DMS114 treated with DMSO at 0.1 percent for 48 hours (cell line): ENCODE data around the gene EPHA5.

Source experiments
- DNase-seq: peaks from one replicate; lab custom pipeline; 2025; ENCODE audit not compliant: unreplicated experiment; lab: John Stamatoyannopoulos, UW

EPHA5 gene

GRCh38 chr4:65670331-65671031 lies at the start of gene EPHA5:
EPHA5 (minus strand) TSS chr4:65670489; CDS start chr4:65669742, 747 bp downstream.
- DNase-seq: peak; percentile 20

GRCh38 chr4:65719635-65720034 lies 49.3 kb upstream of the EPHA5 start:
- no peak for DNase-seq

DNA sequence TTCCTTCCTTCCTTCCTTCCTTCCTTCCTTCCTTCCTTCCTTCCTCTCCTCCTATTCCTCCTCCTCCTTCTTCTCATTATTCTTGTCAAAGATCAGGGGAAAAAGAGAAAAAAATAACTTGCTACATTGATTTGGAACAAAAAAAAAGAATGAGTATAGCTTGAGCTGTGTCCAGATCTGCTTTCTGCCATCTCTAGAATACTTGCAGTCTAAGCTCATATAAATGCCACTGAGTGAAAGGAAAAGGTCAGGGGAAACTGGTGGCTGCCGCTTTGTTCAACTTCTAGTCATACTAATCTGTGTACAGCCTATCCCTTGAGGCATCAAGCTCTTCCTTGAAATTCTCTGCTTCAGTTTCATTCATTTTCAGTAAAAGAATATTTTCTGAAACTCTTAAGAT lies 28.3 kb upstream of the EPHA5 start:
- no peak for DNase-seq

GRCh38 chr4:65696436-65696835 lies 26.1 kb upstream of the EPHA5 start:
- no peak for DNase-seq

DNA sequence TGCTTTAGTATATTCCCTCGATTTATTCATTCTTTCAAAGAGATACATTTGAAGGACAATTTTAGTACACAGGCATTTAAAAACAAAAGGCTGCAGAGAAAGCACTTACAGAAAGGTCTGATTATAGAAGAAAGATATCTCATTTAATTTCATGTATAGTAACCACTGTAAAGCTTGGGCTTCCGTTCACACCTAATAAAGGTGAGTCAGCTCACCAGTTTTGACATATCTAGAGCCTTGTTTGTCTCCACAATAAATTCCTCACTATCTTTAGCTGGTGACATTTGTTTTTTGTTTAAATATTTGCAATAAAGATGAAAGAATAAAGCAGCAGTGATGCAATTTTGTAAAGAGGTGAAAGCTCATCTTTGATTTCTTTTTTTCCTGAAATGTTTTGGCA lies 1.1 kb upstream of the EPHA5 start:
- DNase-seq: no peak

DNA sequence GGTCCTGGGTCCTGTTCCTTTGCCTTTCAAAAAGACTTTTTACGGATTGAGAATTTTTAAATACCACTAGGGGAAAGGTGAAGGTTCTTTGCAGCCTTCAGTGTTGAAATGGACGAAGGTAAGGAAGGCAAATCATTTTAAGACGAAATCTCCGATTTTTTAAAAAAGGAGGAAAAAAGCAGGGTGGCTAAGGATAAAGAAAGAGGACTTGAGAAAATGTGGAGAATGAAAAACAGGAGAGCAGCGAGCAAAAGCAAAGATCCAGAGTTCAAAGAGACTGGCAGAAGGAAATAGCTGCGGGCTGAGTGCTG lies 314 bp downstream of the EPHA5 start:
- DNase-seq: no peak

DNA sequence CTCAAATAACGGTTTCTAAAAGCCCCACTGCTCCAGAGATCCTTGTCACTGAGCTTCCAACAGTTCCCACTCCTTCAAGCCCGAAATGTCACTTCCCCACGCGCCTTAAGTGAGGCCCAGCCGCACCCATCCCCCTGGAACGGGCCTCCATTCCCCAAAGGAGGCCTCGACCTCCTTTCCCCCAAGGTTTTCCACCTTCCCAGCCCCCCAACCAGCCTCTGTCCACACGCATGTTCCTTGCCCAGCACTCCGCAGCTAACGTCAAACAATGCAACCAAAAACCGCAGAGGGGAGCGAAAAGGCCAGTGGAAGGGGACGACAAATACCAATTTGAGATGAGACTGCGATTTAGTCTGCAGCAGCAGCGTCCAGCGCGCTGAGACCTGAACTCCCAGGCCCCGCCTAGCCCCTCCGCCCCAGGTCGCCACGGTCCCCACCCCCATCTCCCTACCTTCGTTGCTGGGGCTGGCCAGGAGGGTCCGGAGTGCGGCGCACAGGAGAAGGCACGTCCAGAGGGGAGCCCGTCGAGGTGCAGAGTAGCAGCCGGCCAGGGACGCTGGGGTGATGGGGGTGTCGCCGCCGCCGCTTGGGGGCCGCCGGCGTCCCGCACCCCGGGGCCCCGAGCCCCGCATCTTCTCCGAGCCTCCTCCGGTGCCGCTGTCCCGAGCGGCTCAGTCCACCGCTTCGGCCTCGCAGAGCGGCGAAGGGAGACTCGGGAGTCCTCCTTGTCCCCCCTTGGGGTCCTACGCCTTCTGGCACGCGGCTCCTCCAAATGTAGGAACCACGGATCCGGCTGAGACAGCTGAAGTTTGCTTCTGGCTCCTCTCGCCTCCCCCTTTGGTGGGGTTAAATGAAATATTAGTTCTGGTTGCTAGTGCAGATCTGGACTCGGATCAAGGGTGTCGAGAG lies 924 bp downstream of the EPHA5 start:
- no peak for DNase-seq

DNA sequence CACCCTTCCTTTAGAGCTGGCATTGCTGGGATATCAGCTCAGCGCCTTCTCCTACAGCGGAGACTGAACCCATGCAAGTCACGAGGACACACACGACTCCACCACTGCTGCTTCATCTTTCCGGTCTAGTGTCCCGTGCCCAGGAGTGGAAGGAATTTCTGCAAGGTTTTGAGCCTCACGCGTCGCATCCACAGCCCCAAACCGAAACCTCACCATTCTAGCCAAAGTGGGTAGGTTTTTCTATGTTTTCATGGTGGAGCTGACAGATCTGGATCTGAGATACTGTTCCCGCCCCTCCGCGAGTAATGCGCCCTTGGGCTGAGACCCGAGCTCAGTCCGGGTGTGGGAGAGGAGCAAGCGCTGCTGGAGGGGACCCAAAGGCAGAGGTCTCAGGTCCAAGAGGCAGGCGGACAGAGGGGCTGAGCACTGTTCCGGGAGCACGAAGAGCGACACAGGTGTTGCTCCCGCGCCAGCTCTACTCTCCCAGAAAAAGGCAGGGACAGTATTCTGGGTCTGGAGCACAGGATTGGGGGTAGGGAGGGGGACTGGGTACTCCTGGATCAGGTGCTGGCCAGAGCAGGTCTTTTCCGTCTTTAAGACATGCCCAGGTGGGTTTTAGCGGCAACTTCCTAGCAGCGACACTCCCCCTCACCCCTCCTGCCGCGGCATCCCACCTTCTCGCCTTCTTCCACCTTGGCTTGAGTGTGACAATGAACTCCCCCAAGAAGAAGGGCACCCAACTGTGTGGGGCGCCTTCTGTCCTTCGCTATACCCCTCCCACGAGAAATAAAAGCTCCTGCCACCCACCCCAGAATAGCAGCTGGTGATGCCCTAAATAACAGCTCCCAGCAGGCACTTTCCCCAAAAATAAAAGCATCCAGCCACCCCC lies 1.8 kb downstream of the EPHA5 start:
- DNase-seq: no peak

DNA sequence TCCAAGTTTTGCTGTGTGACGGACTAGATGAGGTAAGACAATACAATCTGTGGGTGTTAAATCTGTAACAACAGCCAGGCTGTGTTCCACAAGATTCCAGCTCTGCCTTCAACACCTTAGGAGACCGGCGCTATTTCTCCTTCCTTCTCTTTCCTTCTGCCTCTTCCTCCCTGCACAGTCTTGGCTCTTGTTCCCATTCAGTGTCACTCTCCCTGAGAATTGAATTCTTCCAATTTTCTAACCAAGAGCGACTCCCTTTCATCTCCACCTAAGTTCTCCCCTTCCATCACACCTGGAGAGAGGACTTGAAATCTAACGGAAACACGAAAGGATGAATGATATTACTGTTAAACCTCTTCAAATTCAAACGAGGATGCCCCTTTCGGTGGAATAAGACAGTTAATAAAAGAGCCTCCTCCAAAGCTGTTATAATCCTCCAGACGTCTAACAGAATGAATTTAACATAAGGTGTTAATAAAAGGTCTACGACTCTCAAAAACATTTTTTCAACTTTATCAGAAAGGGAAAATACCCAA lies 2.7 kb downstream of the EPHA5 start:
- no peak for DNase-seq

DNA sequence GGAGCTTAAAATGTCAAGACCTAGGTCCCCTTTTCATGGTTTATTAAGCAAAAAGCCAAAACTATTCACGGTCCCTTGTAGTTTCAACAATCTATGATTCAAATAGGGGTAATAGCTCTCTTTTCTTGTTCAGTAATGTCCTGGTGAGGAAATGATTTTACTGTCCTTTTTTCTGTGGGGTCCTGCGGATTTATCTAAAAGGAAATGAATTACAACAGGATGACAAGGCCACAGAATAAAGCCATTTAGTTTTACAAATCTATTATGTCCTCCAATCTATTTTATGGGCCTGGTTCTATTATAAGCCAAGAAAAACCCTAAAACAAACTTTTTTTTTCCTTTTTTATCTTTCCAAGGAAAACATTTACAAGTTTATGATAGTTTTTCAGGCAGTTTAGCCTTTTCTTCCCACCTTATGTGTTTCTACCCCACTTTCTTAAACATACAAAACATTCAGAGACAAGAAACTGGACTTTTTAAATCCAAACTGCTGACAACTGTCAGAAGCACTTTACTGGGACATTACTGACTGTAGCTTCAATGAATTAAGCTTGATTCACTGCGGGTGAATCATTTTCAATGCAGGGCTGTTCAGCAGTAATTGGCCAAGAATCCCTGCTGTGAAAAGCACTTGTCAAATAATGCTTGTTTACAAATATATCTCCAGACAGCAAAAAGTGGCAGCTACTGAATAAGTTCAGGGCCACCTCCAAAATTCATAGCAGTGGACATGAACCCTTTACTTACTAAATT lies 4.3 kb downstream of the EPHA5 start:
- no peak for DNase-seq

GRCh38 chr4:65661471-65661870 lies 8.8 kb downstream of the EPHA5 start:
- DNase-seq: no peak

DNA sequence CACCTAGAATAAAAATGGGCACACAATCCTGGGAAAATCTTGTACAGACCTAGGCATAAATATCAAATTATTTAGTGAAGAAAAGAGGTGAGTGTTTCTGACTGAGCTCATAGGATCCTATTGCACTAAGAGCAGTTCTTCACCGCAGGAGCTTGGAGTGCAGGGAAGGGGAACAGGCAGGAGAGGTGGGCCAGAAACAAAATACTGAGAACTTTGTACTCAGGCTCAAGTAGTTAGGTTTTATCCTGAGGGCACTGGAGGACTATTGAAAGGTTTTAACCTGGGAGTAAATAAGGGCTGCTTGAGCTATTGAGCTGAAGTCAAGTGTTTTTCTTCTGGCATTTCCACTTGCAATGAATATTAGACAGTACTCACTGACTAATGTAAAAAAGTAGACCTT lies 12.2 kb downstream of the EPHA5 start:
- DNase-seq: no peak

GRCh38 chr4:65656008-65656407 lies 14.3 kb downstream of the EPHA5 start:
- no peak for DNase-seq

DNA sequence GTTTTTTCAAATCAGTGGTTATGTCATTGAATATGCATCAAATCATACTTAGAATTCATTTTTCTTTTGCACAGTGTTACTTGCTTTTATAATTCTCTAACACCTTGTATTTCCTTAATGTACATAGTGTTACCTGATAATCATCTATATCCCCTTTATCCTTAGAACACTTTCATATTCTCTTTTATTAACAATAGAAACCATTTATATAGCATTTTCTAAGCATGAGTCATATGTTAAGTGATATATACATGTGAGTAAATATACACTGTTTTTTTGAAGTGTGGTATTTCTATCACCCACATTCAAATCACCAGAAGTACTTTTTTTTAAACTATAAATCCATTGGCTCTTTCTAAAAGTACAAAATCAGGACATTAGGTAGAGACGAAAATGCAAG lies 15.3 kb downstream of the EPHA5 start:
- no peak for DNase-seq

DNA sequence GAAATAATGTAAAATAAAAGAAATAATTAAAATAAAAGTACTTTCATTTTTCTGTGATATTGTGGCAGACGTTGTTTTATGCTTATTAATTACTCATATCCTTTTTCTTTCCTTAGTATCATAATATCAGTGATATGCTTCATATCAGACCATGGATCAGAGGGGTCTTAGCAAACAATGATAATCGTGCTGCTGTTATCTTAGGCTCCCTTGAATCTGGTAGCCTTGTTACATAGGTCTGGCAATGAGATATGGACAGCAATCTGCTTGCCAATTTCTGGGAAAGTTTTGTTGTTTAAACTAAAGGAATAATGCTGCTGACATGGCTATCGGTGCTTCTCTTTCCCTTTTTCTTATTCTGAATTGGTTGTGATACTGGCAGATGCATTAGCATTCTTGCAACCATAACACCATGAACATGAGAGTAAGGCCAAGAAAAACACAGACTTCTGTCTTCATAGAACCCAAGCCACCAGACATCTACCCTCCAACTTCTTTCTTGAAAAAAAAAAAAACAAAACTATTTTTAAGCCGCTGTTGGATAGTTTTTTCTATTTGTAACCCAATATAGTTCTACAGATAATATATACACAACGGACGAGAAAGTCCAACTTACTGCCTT lies 16.4 kb downstream of the EPHA5 start:
- DNase-seq: no peak

DNA sequence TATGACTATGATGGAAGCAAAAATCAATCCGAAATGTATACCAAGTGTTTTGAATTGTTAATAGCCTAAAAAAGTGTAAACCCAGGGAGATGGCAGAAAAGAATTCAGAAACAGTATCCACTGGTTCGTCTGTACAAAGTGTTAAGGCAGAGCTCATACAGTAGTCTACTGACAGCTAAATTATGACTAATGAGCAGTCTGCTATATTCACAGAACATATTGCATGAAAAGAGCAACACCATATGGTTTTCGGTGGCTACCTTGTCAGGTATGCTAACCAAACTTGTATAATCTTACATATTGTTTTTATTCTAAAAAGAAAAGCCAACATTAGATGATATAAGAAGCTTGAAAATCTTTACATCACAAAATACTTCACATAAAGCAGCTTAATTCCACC lies 18.5 kb downstream of the EPHA5 start:
- DNase-seq: no peak

DNA sequence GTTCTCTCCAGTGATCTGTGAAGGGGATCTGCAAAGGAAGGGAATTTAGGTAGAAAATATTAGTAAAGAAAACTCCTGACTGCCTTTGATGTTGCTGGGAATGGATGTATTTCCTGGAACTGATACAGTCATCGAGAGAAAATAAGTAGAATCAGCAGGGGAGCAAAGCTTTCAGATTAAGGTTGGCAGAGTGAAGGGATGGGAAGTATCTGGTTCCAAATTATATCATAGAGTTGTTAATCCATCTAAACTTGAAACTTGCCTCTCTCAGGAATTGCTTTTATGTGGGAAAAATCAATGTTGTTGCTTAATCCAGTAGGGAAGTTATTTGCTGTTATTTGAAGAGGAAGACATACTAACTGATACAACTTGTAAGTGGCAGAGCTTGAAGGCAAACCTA lies 19.3 kb downstream of the EPHA5 start:
- no peak for DNase-seq

DNA sequence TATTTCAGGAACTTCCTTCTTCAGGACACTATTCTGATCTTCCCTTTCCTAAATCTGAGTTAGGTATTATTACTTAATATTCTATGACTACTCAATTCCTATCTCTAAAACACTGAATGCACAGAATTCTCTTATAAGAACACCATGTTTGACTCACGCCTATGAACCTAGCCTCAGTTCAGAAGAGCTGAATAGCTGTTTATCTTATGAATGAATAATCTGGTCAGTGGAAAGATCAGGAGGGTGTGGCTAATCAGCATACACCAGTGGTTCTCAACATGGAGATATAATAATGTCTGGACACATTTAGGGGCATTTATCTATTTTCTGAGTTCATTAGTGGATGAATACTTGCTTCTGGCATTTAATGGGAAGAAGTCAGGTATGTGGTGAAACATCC lies 24.2 kb downstream of the EPHA5 start:
- no peak for DNase-seq

- no peak for DNase-seq
Observed at GRCh38 chr4:65645185-65645584, 25.1 kb downstream of the EPHA5 start.
